ENCODE data around the gene WWTR1.
A peak's percentile ranks its signal among the peaks of the same experiment; 100 is the strongest.

Gene WWTR1

GRCh38 chr3:149654188-149654601 is 3.6 kb downstream of the WWTR1 start:
- peak; percentile 17 for DNase-seq (ENCODE audit: low read depth)

GRCh38 chr3:149653564-149653963 is 4.3 kb downstream of the WWTR1 start:
- DNase-seq (ENCODE audit: low read depth) = no peak

- no peak for DNase-seq (ENCODE audit: low read depth)
Measured at GRCh38 chr3:149653136-149653535, 4.7 kb downstream of the WWTR1 start.

- no peak for DNase-seq (ENCODE audit: low read depth)
Measured at GRCh38 chr3:149650828-149651227, 7.0 kb downstream of the WWTR1 start.

- DNase-seq (ENCODE audit: low read depth) = no peak
Measured at GRCh38 chr3:149648525-149648924, 9.3 kb downstream of the WWTR1 start.

GRCh38 chr3:149647812-149648211 is 10.0 kb downstream of the WWTR1 start:
- no peak for DNase-seq (ENCODE audit: low read depth)

GRCh38 chr3:149647285-149647684 is 10.5 kb downstream of the WWTR1 start:
- no peak for DNase-seq (ENCODE audit: low read depth)

GRCh38 chr3:149646181-149646766 is 11.6 kb downstream of the WWTR1 start:
- DNase-seq (ENCODE audit: low read depth) = no peak

- no peak for DNase-seq (ENCODE audit: low read depth)
Measured at GRCh38 chr3:149643963-149644362, 13.9 kb downstream of the WWTR1 start.

- DNase-seq (ENCODE audit: low read depth) = no peak
Measured at GRCh38 chr3:149643482-149643798, 14.4 kb downstream of the WWTR1 start.

GRCh38 chr3:149640976-149641728 is 16.7 kb downstream of the WWTR1 start:
- DNase-seq (ENCODE audit: low read depth) = peak; percentile 49

- DNase-seq (ENCODE audit: low read depth) = no peak
Measured at GRCh38 chr3:149639093-149639486, 18.7 kb downstream of the WWTR1 start.

GRCh38 chr3:149638228-149639092 is 19.4 kb downstream of the WWTR1 start:
- peak; percentile 80 for DNase-seq (ENCODE audit: low read depth)

GRCh38 chr3:149635396-149635795 is 22.4 kb downstream of the WWTR1 start:
- DNase-seq (ENCODE audit: low read depth) = no peak

- DNase-seq (ENCODE audit: low read depth) = no peak
Measured at GRCh38 chr3:149634573-149634972, 23.3 kb downstream of the WWTR1 start.

- no peak for DNase-seq (ENCODE audit: low read depth)
Measured at GRCh38 chr3:149634072-149634471, 23.8 kb downstream of the WWTR1 start.

GRCh38 chr3:149632225-149632624 is 25.6 kb downstream of the WWTR1 start:
- DNase-seq (ENCODE audit: low read depth) = no peak

- no peak for DNase-seq (ENCODE audit: low read depth)
Measured at GRCh38 chr3:149630806-149631205, 27.0 kb downstream of the WWTR1 start.

GRCh38 chr3:149628957-149629670 is 28.7 kb downstream of the WWTR1 start:
- DNase-seq (ENCODE audit: low read depth) = peak; percentile 83

GRCh38 chr3:149626671-149627070 is 31.2 kb downstream of the WWTR1 start:
- no peak for DNase-seq (ENCODE audit: low read depth)

- DNase-seq (ENCODE audit: low read depth) = no peak
Measured at GRCh38 chr3:149625795-149626194, 32.0 kb downstream of the WWTR1 start.

- no peak for DNase-seq (ENCODE audit: low read depth)
Measured at GRCh38 chr3:149623824-149624223, 34.0 kb downstream of the WWTR1 start.

Data from fibroblast of gingiva (primary cell).